Liver (tissue), 3 donors: ENCODE data around the gene LRRTM4.

Experiments
- EGR1 ChIP-seq, 2 donors: IDR thresholded peaks; 2 replicates each; pipeline ENCODE4 v1.6.1; 2016 to 2018; ENCODE audit warnings: antibody characterized with exemption in 2 of 2, low read depth in 2 of 2
- FOXA1 ChIP-seq: IDR thresholded peaks from 2 replicates; pipeline ENCODE4 v1.6.1; 2016; ENCODE audit warnings: antibody characterized with exemption
- JUND ChIP-seq, 2 donors: IDR thresholded peaks; 2 replicates each; pipeline ENCODE4 v1.6.1; 2016; ENCODE audit warnings: antibody characterized with exemption in 2 of 2
- RAD21 ChIP-seq, 2 donors: IDR thresholded peaks; 2 replicates each; pipeline ENCODE4 v1.6.1; 2016; ENCODE audit warnings: antibody characterized with exemption in 2 of 2, mild to moderate bottlenecking in 2 of 2
- TAF1 ChIP-seq: conservative IDR thresholded peaks from 2 replicates; pipeline ENCODE4 v1.6.1; 2016; ENCODE audit warnings: antibody characterized with exemption, mild to moderate bottlenecking
- TF ChIP-seq, protein P1 (sequence below): fragments of 150-350 bp; IDR thresholded peaks from 2 replicates; pipeline ENCODE4 v1.5.1; 2017; ENCODE audit warnings: improper control_type of control experiment, low read depth, low read length; ENCODE audit not compliant: missing input control
- donor health status: healthy.
- donor health status: healthy.

DNA sequence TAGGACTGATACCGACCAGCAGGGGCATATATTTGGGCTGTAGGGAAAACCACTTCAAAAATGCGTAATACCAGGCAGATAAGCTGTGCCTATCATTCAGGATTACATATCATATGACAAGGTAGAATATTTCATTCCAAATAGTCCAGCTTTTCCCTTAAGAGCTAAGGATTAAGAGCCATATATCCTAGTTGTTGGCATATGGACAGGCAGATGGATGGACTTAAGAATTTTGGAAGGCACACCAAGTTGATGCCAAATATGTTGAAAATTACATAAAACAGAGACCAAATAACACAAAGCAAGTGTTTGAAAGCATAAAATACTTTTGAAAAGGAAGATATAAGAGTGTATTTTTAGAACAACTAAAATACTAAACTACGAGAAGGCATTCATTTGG lies 52.1 kb downstream of the LRRTM4 start:
- TF ChIP-seq, protein P1, sequence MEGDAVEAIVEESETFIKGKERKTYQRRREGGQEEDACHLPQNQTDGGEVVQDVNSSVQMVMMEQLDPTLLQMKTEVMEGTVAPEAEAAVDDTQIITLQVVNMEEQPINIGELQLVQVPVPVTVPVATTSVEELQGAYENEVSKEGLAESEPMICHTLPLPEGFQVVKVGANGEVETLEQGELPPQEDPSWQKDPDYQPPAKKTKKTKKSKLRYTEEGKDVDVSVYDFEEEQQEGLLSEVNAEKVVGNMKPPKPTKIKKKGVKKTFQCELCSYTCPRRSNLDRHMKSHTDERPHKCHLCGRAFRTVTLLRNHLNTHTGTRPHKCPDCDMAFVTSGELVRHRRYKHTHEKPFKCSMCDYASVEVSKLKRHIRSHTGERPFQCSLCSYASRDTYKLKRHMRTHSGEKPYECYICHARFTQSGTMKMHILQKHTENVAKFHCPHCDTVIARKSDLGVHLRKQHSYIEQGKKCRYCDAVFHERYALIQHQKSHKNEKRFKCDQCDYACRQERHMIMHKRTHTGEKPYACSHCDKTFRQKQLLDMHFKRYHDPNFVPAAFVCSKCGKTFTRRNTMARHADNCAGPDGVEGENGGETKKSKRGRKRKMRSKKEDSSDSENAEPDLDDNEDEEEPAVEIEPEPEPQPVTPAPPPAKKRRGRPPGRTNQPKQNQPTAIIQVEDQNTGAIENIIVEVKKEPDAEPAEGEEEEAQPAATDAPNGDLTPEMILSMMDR = no peak
- no peak for TF ChIP-seq FOXA1
- no peak for TF ChIP-seq RAD21 (IDR thresholded peaks at IDR 0.05)
- TF ChIP-seq EGR1 (IDR thresholded peaks at IDR 0.05; ENCODE audit: low read depth in 2 of 2) = no peak
- no peak for TF ChIP-seq JUND (IDR thresholded peaks at IDR 0.05)
- no peak for TF ChIP-seq TAF1
